GM18499 (cell line): ENCODE results near the gene TERB1.
"Not testable (repeated sequence)": the region's sequence is repeated elsewhere in the genome, so short reads cannot be mapped to it uniquely, and the experiment has no call there.

ENCODE experiments used
- ATAC-seq: cut with Tn5 transposase; IDR thresholded peaks from one replicate; pipeline ENCODE4 v1.9.1; 2021; ENCODE audit warnings: moderate number of reproducible peaks; ENCODE audit not compliant: insufficient read depth, unreplicated experiment

Gene TERB1

GRCh38 chr16:66830422-66831404 is 29.3 kb upstream of the TERB1 start, which contains the start of gene NAE1:
NAE1 (minus strand) TSS chr16:66830976; CDS start chr16:66830899, 77 bp downstream.
- ATAC-seq, result no peak

GRCh38 chr16:66824006-66824405 is 22.6 kb upstream of the TERB1 start:
- no peak for ATAC-seq

GRCh38 chr16:66814734-66815133 is 13.3 kb upstream of the TERB1 start:
- no peak for ATAC-seq

- no peak for ATAC-seq
Measured at GRCh38 chr16:66811043-66811442, 9.7 kb upstream of the TERB1 start.

GRCh38 chr16:66810391-66810790 is 9.0 kb upstream of the TERB1 start:
- no peak for ATAC-seq

GRCh38 chr16:66809765-66810164 is 8.4 kb upstream of the TERB1 start:
- no peak for ATAC-seq

- no peak for ATAC-seq
Measured at GRCh38 chr16:66802159-66802558, 775 bp upstream of the TERB1 start.

GRCh38 chr16:66800856-66801255 is 528 bp downstream of the TERB1 start:
- ATAC-seq, result no peak

GRCh38 chr16:66798161-66798560 is 3.2 kb downstream of the TERB1 start:
- ATAC-seq, result no peak

- not testable (repeated sequence) for ATAC-seq
Measured at GRCh38 chr16:66793984-66794383, 7.4 kb downstream of the TERB1 start.

GRCh38 chr16:66790130-66790733 is 11.2 kb downstream of the TERB1 start:
- ATAC-seq, result no peak

GRCh38 chr16:66787427-66787826 is 14.0 kb downstream of the TERB1 start:
- no peak for ATAC-seq

- no peak for ATAC-seq
Measured at GRCh38 chr16:66786551-66786950, 14.8 kb downstream of the TERB1 start.

GRCh38 chr16:66776457-66776856 is 24.9 kb downstream of the TERB1 start:
- ATAC-seq, result no peak

GRCh38 chr16:66774981-66775380 is 26.4 kb downstream of the TERB1 start:
- no peak for ATAC-seq

- ATAC-seq, result no peak
Measured at GRCh38 chr16:66758086-66758485, 43.3 kb downstream of the TERB1 start.

- no peak for ATAC-seq
Measured at GRCh38 chr16:66754819-66755218, 46.6 kb downstream of the TERB1 start.

- ATAC-seq, result no peak
Measured at GRCh38 chr16:66754211-66754610, 47.2 kb downstream of the TERB1 start.

GRCh38 chr16:66752958-66753357 is 48.4 kb downstream of the TERB1 start:
- no peak for ATAC-seq

GRCh38 chr16:66752379-66752778 is 49.0 kb downstream of the TERB1 start:
- no peak for ATAC-seq

GRCh38 chr16:66751992-66752322 is 49.4 kb downstream of the TERB1 start:
- ATAC-seq, result no peak
